Activated CD8-positive, alpha-beta memory T cell treated with anti-CD3 and anti-CD28 coated beads, Interleukin-2, amount 10 ng/mL, durations not matched to agents 7 days and 5 days (primary cell): Measurements from ENCODE around the gene COTL1. TPM values are rescaled to one million over a fixed set of nuclear protein-coding genes. Genes with fewer than 3 reads are reported as not detected.
A peak's percentile ranks its signal among the peaks of the same experiment; 100 is the strongest.

Experiments
- ATAC-seq: fragments of 150-1000 bp; cut with Tn5 transposase; one replicate; pipeline ENCODE4 v1.10.0; 2021; ENCODE audit warnings: moderate library complexity
- CTCF ChIA-PET: fragments of 350-600 bp; sonication (Branson Sonifier 250); formaldehyde crosslinking; loops from one replicate; lab custom pipeline; 2021; ENCODE audit warnings: antibody characterized with exemption; lab: Charles Lee
- DNase-seq: peaks from one replicate; pipeline ENCODE4 v3.0.0-alpha.2; 2020
- H3K27ac Mint-ChIP-seq: one replicate; pipeline ENCODE4 v1.8.0; 2021; ENCODE audit warnings: mild to moderate bottlenecking, mixed read lengths
- H3K27me3 Mint-ChIP-seq: one replicate; pipeline ENCODE4 v1.8.0; 2021; ENCODE audit warnings: mixed read lengths
- H3K36me3 Mint-ChIP-seq: one replicate; pipeline ENCODE4 v1.8.0; 2021; ENCODE audit warnings: mild to moderate bottlenecking, mixed read lengths
- H3K4me1 Mint-ChIP-seq: one replicate; pipeline ENCODE4 v1.8.0; 2021; ENCODE audit warnings: mixed read lengths
- H3K4me3 Mint-ChIP-seq: one replicate; pipeline ENCODE4 v1.8.0; 2021; ENCODE audit warnings: mild to moderate bottlenecking, moderate library complexity, mixed read lengths
- H3K9me3 Mint-ChIP-seq: one replicate; pipeline ENCODE4 v1.8.0; 2022; ENCODE audit warnings: low read depth, mixed read lengths
- total RNA-seq, 2 experiments: library from RNA; stranded (reverse); gene quantifications; one replicate each; pipeline ENCODE4 v1.2.3, GENCODE V29; 2021

COTL1 gene, protein sequence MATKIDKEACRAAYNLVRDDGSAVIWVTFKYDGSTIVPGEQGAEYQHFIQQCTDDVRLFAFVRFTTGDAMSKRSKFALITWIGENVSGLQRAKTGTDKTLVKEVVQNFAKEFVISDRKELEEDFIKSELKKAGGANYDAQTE
- 1,000 to 10,000 TPM; 1,052 to 1,190 TPM for total RNA-seq

DNA sequence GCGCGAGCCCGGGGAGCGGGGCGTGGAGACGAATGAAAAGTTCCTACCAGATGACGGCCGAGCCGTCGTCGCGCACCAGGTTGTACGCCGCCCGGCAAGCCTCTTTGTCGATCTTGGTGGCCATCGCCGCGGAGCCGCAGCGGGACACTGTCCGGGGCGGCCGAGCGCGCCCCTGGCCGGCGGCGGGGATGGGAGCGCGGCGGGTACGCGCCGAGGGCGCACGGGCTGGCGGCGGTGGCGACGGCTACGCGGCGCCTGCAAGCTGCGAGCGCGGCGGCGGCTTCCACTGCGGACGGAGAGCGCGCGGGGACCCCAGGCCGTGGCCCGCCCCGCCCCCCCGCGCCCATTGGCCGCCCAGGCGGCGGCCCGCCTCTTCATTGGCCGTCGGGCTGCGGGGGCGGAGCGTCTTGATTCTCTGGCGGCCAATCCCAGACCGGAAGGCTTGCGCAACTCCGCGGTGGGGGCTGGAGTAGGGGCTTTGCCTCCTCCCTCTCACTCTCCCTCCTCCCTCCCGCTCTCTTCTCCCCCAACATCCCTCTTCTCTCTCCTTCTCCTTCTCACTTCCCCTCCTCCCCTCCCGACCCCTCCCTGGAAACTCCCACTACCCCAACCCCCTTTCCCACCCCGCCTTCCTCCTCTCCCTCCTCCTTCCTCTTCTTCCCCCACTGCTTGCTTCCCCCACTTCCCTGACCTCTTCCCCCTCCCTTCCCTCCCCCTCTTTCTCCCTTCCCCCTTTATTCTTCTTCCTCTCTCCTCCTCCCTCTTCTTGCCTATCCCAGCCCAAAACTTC lies at the start of gene COTL1:
Gene COTL1, minus strand, starts transcription at position 288 of the 790 bp plus-strand sequence. Its CDS starts 164 bp downstream, at position 124.
- Mint-ChIP-seq H3K4me1 (peaks cover 41% of the 10 kb centered on the region), H3K27ac (peak within 1 kb of the TSS; percentile 87), H3K4me3 (peak within 1 kb of the TSS; percentile 96), H3K36me3 (peaks cover 44% of the 10 kb centered on the region), H3K9me3 (no peaks in the 10 kb centered on the region), H3K27me3 (peaks cover 13% of the 10 kb centered on the region)
- ATAC-seq (peak; percentile 86), DNase-seq (peak; percentile 97)
- CTCF ChIA-PET, result interaction anchor here (0.9 to 9.7 kb wide), 7 partner anchors 18 to 341 kb away, joined by 3 to 88 read pairs (median 3); no protein-coding TSS in a partner anchor

DNA sequence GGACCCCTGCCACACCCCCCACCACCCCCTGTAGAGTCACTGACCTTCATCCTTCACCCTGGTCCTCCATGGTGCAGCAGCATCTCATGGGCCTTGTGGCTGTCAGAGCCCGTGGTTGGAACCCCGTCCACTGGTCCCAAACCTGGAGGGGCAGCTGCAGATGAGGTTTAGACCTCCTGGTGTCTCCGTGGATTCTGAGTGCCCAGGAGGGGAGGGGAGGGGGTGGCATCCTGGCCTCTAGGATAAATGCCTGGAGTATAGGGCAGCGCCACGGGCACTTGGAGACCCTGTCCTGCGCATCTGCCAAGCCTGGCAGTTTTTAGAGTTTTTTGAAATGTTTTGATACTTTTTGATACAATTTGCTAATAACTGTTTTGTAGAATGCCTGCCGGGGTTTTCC lies 48.0 kb upstream of the COTL1 start:
- Mint-ChIP-seq H3K27me3 (no peaks in the 10 kb centered on the region), H3K9me3 (no peaks in the 10 kb centered on the region), H3K27ac (no peak overlapping the region), H3K4me3 (no peak overlapping the region), H3K36me3 (peaks cover 11% of the 10 kb centered on the region), H3K4me1 (no peaks in the 10 kb centered on the region)
- ATAC-seq (no peak), DNase-seq (no peak)
- CTCF ChIA-PET, result interaction anchor here (0.7 to 1.0 kb wide), 2 partner anchors 21 to 60 kb away, joined by 3 to 4 read pairs; no protein-coding TSS in a partner anchor

DNA sequence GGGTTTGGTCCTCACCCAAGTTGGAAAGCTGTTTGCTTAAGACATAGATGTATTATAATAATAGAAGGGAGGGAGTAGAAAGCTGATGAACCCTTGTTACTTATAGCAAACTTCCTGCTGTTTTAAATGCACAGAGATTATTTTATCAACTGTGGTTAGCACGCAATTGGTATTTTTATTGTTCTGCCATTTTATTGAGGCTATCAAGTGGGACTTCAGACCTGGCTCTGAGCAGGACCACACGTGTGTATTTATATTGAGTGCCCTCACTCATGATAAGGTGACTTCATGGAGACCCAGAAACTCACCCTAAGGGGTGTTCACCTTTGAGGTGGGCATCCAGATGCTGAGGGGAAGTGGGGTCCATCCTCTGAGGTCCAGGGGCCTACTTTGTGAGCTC lies 47.5 kb upstream of the COTL1 start:
- H3K4me1 Mint-ChIP-seq, result peaks cover 2% of the 10 kb centered on the region
- CTCF ChIA-PET, result interaction anchor here (0.7 to 1.9 kb wide), 2 partner anchors 11 to 20 kb away, joined by 3 to 5 read pairs; no protein-coding TSS in a partner anchor
- no peak overlapping the region for H3K27ac Mint-ChIP-seq
- DNase-seq, result no peak
- no peak overlapping the region for H3K4me3 Mint-ChIP-seq
- H3K36me3 Mint-ChIP-seq, result peaks cover 11% of the 10 kb centered on the region
- no peaks in the 10 kb centered on the region for H3K27me3 Mint-ChIP-seq
- H3K9me3 Mint-ChIP-seq, result no peaks in the 10 kb centered on the region
- no peak for ATAC-seq

DNA sequence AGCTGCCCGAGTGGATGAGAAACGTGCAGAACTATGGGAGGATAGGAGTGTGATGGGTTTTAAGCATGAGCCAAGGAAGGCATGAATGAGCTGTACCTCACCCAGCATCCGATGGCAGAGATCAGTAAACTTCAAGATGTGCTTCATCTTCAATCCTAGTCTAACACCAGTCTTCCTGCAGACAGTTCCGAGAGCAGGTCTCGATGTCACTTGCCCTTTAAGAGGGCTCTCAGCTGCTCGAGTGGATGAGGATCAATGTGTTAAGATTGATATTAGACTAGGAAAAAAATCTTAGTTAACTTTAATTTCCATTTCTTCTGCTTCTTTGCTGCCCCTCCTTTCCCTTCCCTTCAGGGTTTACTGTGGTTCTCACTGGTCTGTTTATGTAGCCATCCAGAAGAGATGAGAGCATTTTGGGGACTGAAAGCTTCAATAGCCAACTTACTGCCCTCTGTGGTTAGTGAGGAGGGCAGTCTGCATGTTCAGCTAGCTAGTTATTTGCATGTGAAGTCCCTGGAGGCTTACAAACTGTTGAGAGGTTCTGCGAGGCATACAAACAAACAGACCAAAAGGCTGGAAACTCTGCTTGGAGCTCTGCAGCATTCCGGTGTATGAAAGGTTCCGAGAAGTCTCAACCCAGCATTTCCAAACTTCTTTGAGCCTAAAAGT lies 45.7 kb upstream of the COTL1 start:
- no peaks in the 10 kb centered on the region for H3K9me3 Mint-ChIP-seq
- no peaks in the 10 kb centered on the region for H3K27me3 Mint-ChIP-seq
- ATAC-seq (no peak), DNase-seq (no peak)
- CTCF ChIA-PET, result interaction anchor here (1.1 to 4.4 kb wide), 8 partner anchors 8 to 315 kb away, joined by 3 to 27 read pairs (median 4); no protein-coding TSS in a partner anchor
- H3K4me1 Mint-ChIP-seq, result peaks cover 11% of the 10 kb centered on the region
- H3K36me3 Mint-ChIP-seq, result peaks cover 21% of the 10 kb centered on the region
- no peak overlapping the region for H3K4me3 Mint-ChIP-seq
- H3K27ac Mint-ChIP-seq, result no peak overlapping the region

DNA sequence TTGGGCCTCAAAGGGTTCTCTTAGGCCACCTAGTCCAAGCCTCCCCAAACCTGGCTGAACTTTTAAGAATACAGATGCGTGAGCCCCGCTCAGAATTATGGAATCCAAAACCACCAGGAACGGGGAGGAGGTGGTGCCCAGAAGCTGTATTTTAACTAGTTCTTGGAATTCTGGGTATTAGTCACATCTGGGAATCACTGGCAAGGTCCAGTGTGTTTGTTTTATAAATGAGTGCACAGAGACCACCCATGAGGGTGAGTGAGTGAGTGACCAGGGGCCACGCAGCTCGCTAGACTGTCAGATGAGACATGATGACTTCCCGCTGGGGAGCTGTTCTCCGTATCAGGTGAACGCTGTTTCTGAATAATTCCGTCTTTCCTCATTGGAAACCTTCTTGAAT lies 44.6 kb upstream of the COTL1 start:
- no peak overlapping the region for H3K4me3 Mint-ChIP-seq
- no peak for ATAC-seq
- no peak overlapping the region for H3K27ac Mint-ChIP-seq
- DNase-seq, result no peak
- H3K27me3 Mint-ChIP-seq, result no peaks in the 10 kb centered on the region
- peaks cover 30% of the 10 kb centered on the region for H3K36me3 Mint-ChIP-seq
- H3K9me3 Mint-ChIP-seq, result no peaks in the 10 kb centered on the region
- CTCF ChIA-PET, result interaction anchor here (1.2 to 4.4 kb wide), 4 partner anchors 9 to 64 kb away, joined by 4 to 27 read pairs (median 10); no protein-coding TSS in a partner anchor
- peaks cover 17% of the 10 kb centered on the region for H3K4me1 Mint-ChIP-seq

DNA sequence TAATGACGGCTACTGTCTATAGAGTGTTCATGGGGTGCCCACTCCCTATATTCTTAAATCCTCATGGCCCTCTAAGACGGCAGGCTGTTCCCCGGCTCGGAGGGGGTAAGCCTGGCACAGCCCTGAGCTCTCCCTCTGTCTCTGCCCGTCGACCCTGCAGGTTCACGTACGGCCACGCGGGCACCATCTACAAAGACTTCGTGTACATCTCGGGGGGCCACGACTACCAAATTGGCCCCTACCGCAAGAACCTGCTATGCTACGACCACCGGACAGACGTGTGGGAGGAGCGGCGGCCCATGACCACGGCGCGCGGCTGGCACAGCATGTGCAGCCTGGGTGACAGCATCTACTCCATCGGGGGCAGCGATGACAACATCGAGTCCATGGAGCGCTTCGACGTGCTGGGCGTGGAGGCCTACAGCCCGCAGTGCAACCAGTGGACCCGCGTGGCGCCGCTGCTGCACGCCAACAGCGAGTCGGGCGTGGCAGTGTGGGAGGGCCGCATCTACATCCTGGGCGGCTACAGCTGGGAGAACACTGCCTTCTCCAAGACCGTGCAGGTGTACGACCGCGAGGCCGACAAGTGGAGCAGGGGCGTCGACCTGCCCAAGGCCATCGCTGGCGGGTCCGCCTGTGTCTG lies 43.7 kb upstream of the COTL1 start:
- no peaks in the 10 kb centered on the region for H3K27me3 Mint-ChIP-seq
- CTCF ChIA-PET, result interaction anchor here (4.4 kb wide), 1 partner anchor 10 kb away, joined by 27 read pairs; no protein-coding TSS in a partner anchor
- H3K27ac Mint-ChIP-seq, result no peak overlapping the region
- H3K36me3 Mint-ChIP-seq, result peaks cover 39% of the 10 kb centered on the region
- DNase-seq (no peak), ATAC-seq (no peak)
- H3K4me1 Mint-ChIP-seq, result peaks cover 26% of the 10 kb centered on the region
- H3K9me3 Mint-ChIP-seq, result no peaks in the 10 kb centered on the region
- H3K4me3 Mint-ChIP-seq, result no peak overlapping the region

DNA sequence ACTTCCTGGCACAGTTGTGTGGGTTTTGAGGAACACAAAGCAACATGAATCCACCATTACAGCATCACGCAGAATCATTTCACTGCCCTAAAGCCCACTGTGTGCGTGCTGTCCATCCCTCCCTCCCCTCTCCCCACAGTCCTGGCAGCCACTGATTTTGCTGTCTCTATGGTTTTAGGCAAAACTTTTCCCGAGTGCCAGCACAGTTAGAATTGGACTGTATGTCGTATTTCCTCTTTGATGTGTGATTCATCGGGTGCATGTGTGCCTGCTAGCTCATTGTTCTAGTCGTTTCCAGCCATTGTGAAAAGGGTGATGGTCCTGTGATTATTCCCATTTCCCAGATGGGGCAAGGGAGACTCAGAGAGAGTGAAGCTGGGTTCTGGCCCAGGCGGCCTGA lies 43.1 kb upstream of the COTL1 start:
- CTCF ChIA-PET, result interaction anchor here (1.2 to 4.4 kb wide), 2 partner anchors 11 to 39 kb away, joined by 4 to 27 read pairs; no protein-coding TSS in a partner anchor
- Mint-ChIP-seq H3K4me1 (peaks cover 31% of the 10 kb centered on the region), H3K36me3 (peaks cover 39% of the 10 kb centered on the region), H3K9me3 (no peaks in the 10 kb centered on the region), H3K27ac (no peak overlapping the region), H3K4me3 (no peak overlapping the region), H3K27me3 (no peaks in the 10 kb centered on the region)
- DNase-seq (no peak), ATAC-seq (no peak)

DNA sequence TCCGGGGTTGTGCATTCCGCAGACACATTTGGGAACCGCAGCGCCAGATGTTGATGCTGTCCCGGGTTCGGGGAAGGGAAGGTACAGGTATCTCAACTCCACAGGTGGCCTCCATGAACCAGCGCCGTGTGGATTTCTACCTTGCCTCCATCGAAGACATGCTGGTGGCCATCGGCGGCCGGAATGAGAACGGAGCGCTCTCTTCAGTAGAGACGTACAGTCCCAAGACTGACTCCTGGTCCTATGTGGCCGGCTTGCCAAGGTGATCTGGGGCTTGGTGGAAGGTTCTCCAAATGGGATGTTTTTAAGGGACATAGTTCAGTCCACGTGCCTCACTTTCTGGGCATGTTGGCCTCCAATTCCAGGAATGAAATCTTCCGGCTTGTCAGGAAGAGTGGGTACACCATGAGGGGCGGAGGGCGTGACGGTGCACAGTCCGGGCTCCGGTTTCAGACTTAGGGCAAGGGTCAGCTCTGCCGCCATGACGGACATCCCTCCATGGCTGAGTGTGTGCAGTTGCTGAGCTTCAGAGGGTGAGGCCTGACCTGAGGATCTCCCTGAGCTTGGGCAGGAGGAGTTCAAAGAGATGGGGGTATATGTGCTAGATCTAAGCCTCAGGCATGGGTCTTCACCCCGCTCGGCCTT lies 41.9 kb upstream of the COTL1 start:
- no peak for ATAC-seq
- CTCF ChIA-PET, result interaction anchor here (0.5 to 4.4 kb wide), 3 partner anchors 12 to 149 kb away, joined by 3 to 27 read pairs (median 4); no protein-coding TSS in a partner anchor
- Mint-ChIP-seq H3K9me3 (no peaks in the 10 kb centered on the region), H3K4me1 (peaks cover 40% of the 10 kb centered on the region), H3K27me3 (no peaks in the 10 kb centered on the region), H3K4me3 (no peak overlapping the region), H3K36me3 (peaks cover 41% of the 10 kb centered on the region), H3K27ac (no peak overlapping the region)
- no peak for DNase-seq

DNA sequence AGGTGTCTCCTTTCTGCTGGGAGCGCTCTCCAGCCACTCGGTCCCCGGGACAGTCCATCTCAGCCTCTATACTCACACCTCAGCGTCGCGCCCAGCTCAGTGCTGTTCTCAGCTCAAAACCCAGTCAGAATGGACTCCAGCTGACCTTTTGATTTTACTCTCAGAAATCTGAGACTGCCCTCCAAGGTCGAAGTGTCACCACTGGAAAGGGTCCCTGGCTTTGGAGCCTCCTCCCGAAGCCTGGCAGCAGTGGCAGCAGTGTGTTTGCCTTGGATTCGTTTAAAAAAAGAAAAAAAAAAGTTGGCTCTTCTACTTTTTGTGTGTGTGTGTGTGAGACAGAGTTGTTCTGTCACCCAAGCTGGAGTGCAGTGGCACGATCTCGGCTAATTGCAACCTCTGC lies 40.8 kb upstream of the COTL1 start:
- Mint-ChIP-seq H3K9me3 (no peaks in the 10 kb centered on the region), H3K27ac (peak overlapping the region; percentile 17), H3K4me3 (no peak overlapping the region), H3K36me3 (peaks cover 37% of the 10 kb centered on the region), H3K27me3 (no peaks in the 10 kb centered on the region), H3K4me1 (peaks cover 40% of the 10 kb centered on the region)
- DNase-seq (no peak), ATAC-seq (no peak)
- CTCF ChIA-PET, result interaction anchor here (1.0 to 1.1 kb wide), 2 partner anchors 14 to 81 kb away, joined by 3 read pairs; no protein-coding TSS in a partner anchor

DNA sequence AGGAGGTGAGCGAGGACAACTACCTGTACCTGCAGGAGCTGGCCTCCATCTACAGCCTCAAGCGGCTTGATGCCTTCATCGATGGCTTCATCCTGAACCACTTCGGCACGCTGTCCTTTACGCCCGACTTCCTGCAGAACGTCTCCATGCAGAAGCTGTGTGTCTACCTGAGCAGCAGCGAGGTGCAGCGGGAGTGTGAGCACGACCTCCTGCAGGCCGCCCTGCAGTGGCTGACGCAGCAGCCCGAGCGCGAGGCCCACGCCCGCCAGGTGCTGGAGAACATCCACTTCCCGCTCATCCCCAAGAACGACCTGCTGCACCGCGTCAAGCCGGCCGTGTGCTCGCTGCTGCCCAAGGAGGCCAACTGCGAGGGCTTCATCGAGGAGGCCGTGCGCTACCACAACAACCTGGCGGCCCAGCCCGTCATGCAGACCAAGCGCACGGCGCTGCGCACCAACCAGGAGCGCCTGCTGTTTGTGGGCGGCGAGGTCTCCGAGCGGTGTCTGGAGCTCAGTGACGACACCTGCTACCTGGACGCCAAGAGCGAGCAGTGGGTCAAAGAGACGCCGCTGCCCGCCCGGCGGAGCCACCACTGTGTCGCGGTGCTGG lies 39.5 kb upstream of the COTL1 start:
- DNase-seq (no peak), ATAC-seq (no peak)
- H3K27ac Mint-ChIP-seq, result peak overlapping the region; percentile 62
- peaks cover 47% of the 10 kb centered on the region for H3K4me1 Mint-ChIP-seq
- H3K36me3 Mint-ChIP-seq, result peaks cover 43% of the 10 kb centered on the region
- no peaks in the 10 kb centered on the region for H3K9me3 Mint-ChIP-seq
- CTCF ChIA-PET, result interaction anchor here (1.1 kb wide), 1 partner anchor 15 kb away, joined by 4 read pairs; no protein-coding TSS in a partner anchor
- H3K4me3 Mint-ChIP-seq, result no peak overlapping the region
- H3K27me3 Mint-ChIP-seq, result no peaks in the 10 kb centered on the region

DNA sequence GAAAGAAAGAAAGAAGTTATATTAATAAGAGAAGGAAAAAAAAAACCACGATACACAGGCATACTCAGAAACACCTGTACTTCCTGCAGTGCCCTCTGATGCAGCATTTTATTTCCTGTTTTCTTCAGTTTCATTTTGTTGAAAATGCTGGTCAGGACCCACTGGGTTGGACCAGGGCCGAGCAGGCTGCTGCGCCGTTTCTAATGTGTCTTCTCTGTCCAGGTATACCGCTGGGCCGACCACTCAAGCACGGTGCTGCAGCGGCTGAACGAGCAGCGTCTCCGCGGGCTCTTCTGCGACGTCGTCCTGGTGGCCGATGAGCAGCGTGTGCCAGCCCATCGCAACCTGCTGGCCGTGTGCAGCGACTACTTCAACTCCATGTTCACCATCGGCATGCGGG lies 38.8 kb upstream of the COTL1 start:
- ATAC-seq (peak; percentile 47), DNase-seq (no peak)
- CTCF ChIA-PET, result interaction anchor here (1.1 to 1.2 kb wide), 3 partner anchors 16 to 36 kb away, joined by 3 to 4 read pairs (median 3); no protein-coding TSS in a partner anchor
- Mint-ChIP-seq H3K4me3 (no peak overlapping the region), H3K27ac (peak overlapping the region; percentile 72), H3K9me3 (no peaks in the 10 kb centered on the region), H3K36me3 (peaks cover 44% of the 10 kb centered on the region), H3K4me1 (peaks cover 53% of the 10 kb centered on the region), H3K27me3 (no peaks in the 10 kb centered on the region)

DNA sequence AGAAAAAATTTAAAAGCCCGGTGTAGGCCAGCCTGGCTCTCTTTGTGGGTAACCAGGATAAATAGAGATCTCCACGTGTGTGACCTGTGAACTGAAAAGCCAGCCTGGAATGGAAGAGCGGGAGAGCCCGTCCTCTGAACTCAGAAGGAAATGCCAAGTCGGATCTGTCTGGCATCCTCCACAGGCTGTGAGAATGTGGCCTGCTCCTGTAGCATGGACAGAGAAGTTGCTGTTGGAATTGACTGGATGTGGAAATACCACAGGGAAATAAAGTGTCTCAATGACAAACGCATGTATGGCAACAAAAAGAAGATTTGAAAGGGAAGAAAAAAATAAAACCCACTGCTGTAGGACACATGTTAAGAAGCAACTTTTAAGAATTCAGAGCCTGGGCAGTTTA lies 37.1 kb upstream of the COTL1 start:
- Mint-ChIP-seq H3K27me3 (no peaks in the 10 kb centered on the region), H3K9me3 (no peaks in the 10 kb centered on the region), H3K4me3 (no peak overlapping the region), H3K4me1 (peaks cover 61% of the 10 kb centered on the region), H3K36me3 (peaks cover 54% of the 10 kb centered on the region), H3K27ac (no peak overlapping the region)
- DNase-seq (no peak), ATAC-seq (no peak)
- CTCF ChIA-PET, result interaction anchor here (0.7 kb wide), 1 partner anchor 9 kb away, joined by 3 read pairs; no protein-coding TSS in a partner anchor
